CD4-positive, CD25-positive, alpha-beta regulatory T cell (primary cell): ENCODE measurements around the gene CIPC. TPM values are rescaled to one million over a fixed set of nuclear protein-coding genes. Genes with fewer than 3 reads are reported as not detected.

ENCODE experiments used
- ATAC-seq, 2 donors: fragments of 150-1000 bp; cut with Tn5 transposase; one replicate each; pipeline ENCODE4 v1.10.0; 2021; ENCODE audit warnings: low read depth in 2 of 2, moderate number of reproducible peaks in 2 of 2, moderate library complexity in 1 of 2
- DNase-seq, 3 donors: peaks; one replicate each; pipeline versions ENCODE4 v3.0.0 to v3.0.0-alpha.2; 2012 to 2022; ENCODE audit warnings: mixed read lengths in 1 of 3
- H3K27ac ChIP-seq: one replicate; pipeline ENCODE4 v1.7.0; 2013; ENCODE audit warnings: mild to moderate bottlenecking, low read length; ENCODE audit not compliant: insufficient read depth, poor library complexity, severe bottlenecking
- H3K27me3 ChIP-seq: one replicate; pipeline ENCODE4 v1.7.0; 2013; ENCODE audit warnings: low read length; ENCODE audit not compliant: control insufficient read depth, insufficient read depth
- H3K36me3 ChIP-seq: one replicate; pipeline ENCODE4 v1.7.0; 2013; ENCODE audit warnings: mild to moderate bottlenecking, low read length, moderate library complexity; ENCODE audit not compliant: control insufficient read depth, insufficient read depth
- H3K4me1 ChIP-seq: 2 replicates; pipeline ENCODE4 v1.7.0; 2013; ENCODE audit warnings: mild to moderate bottlenecking, low read length; ENCODE audit not compliant: insufficient read depth, control insufficient read depth, poor library complexity, severe bottlenecking
- H3K4me3 ChIP-seq: one replicate; pipeline ENCODE4 v1.7.0; 2013; ENCODE audit warnings: low read depth, mild to moderate bottlenecking, low read length, moderate library complexity
- H3K9me3 ChIP-seq, 2 experiments: 1 replicate in 1 of 2; 2 replicates in 1 of 2; pipeline ENCODE4 v1.7.0; 2013; ENCODE audit warnings: low read length in 2 of 2, mild to moderate bottlenecking in 1 of 2, moderate library complexity in 1 of 2; ENCODE audit not compliant: control insufficient read depth in 2 of 2
- H3K27ac Mint-ChIP-seq, 3 donors: one replicate each; pipeline ENCODE4 v1.8.0; 2020 to 2022; ENCODE audit warnings: mild to moderate bottlenecking in 3 of 3, mixed read lengths in 3 of 3, moderate library complexity in 2 of 3
- H3K27me3 Mint-ChIP-seq: one replicate; pipeline ENCODE4 v1.8.0; 2022; ENCODE audit warnings: mild to moderate bottlenecking, mixed read lengths
- H3K36me3 Mint-ChIP-seq: one replicate; pipeline ENCODE4 v1.8.0; 2020; ENCODE audit warnings: mixed read lengths
- H3K4me1 Mint-ChIP-seq, 4 donors: one replicate each; pipeline ENCODE4 v1.8.0; 2020 to 2022; ENCODE audit warnings: mixed read lengths in 4 of 4, mild to moderate bottlenecking in 1 of 4
- H3K4me3 Mint-ChIP-seq, 4 donors: one replicate each; pipeline ENCODE4 v1.8.0; 2020 to 2022; ENCODE audit warnings: mild to moderate bottlenecking in 4 of 4, mixed read lengths in 4 of 4, moderate library complexity in 3 of 4
- H3K9me3 Mint-ChIP-seq, 7 donors: one replicate each; pipeline ENCODE4 v1.8.0; 2020 to 2022; ENCODE audit warnings: mixed read lengths in 7 of 7, mild to moderate bottlenecking in 3 of 7, moderate library complexity in 2 of 7
- polyA plus RNA-seq, 4 donors: library from polyadenylated mRNA; unstranded; fragments of 300-500 nt; fragmentation: Illumina TruSeq; gene quantifications; one replicate each; pipeline ENCODE4 v1.2.3, GENCODE V29; 2021
- total RNA-seq: library from RNA; stranded (reverse); gene quantifications from one replicate; pipeline ENCODE4 v1.2.3, GENCODE V29; 2022

The CIPC gene
- total and polyA plus RNA-seq, 5 donors from 2014 or later, result 11.4 to 14.2 (median 12.4) TPM

DNA sequence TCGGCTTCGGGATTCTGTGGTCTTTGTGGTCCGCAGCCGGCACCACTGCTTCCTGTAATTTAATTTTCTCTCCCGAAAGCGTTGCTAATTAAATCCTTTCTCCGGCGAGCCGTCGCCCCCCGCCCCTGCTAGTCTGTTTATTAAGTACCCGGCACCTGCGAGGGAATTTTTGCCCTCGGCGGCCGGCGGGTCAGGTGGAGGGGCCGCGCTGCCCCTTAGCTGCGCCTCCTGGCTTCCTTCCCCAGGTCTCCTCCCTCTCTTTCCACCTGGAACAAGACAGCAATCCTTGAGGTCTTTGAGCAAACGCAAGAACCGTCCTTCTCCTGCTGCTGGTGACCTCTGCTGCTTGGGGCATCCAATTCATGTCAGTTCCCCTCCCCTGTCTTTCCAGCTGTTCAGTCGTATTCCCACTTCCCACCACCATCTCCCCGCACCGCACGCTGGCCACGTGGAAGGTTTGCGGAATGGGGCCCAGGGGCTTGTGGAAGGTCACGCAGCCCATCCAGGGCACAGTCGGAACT is 27.3 kb downstream of the CIPC start:
- no peak overlapping the region for H3K4me3 ChIP-seq
- no peak overlapping the region for H3K27ac Mint-ChIP-seq
- peak overlapping the region; percentile 22 to 78 (median 54) for H3K4me3 Mint-ChIP-seq
- no peaks in the 10 kb centered on the region for H3K9me3 ChIP-seq
- peaks cover 13 to 52% (median 36%) of the 10 kb centered on the region in 4 donors for H3K4me1 Mint-ChIP-seq
- no peaks in the 10 kb centered on the region for H3K36me3 ChIP-seq
- peaks cover 9% of the 10 kb centered on the region for H3K27me3 ChIP-seq
- peaks cover 0 to 2% (median 0%) of the 10 kb centered on the region in 7 donors for H3K9me3 Mint-ChIP-seq
- DNase-seq (no peak), ATAC-seq (no peak)
- peaks cover 32% of the 10 kb centered on the region for H3K27me3 Mint-ChIP-seq
- no peak overlapping the region for H3K27ac ChIP-seq
- peaks cover 51% of the 10 kb centered on the region for H3K4me1 ChIP-seq
- H3K36me3 Mint-ChIP-seq, result no peaks in the 10 kb centered on the region

GRCh38 chr14:77125823-77126325 is 27.8 kb downstream of the CIPC start:
- DNase-seq (no peak), ATAC-seq (no peak)
- Mint-ChIP-seq H3K9me3 (peaks cover 0 to 2% (median 0%) of the 10 kb centered on the region in 7 donors), H3K4me1 (peaks cover 10 to 47% (median 31%) of the 10 kb centered on the region in 4 donors), H3K4me3 (peak overlapping the region; percentile 32 to 78 (median 58)), H3K27ac (no peak overlapping the region), H3K36me3 (no peaks in the 10 kb centered on the region), H3K27me3 (peaks cover 32% of the 10 kb centered on the region)
- peaks cover 9% of the 10 kb centered on the region for H3K27me3 ChIP-seq
- H3K4me3 ChIP-seq, result no peak overlapping the region
- H3K4me1 ChIP-seq, result peaks cover 45% of the 10 kb centered on the region
- no peaks in the 10 kb centered on the region for H3K36me3 ChIP-seq
- no peaks in the 10 kb centered on the region for H3K9me3 ChIP-seq
- no peak overlapping the region for H3K27ac ChIP-seq

GRCh38 chr14:77126461-77126990 is 28.5 kb downstream of the CIPC start:
- H3K27me3 Mint-ChIP-seq, result peaks cover 35% of the 10 kb centered on the region
- DNase-seq (no peak), ATAC-seq (no peak)
- H3K4me1 Mint-ChIP-seq, result peaks cover 4 to 40% (median 25%) of the 10 kb centered on the region in 4 donors
- H3K27ac Mint-ChIP-seq, result no peak overlapping the region
- H3K27ac ChIP-seq, result no peak overlapping the region
- peaks cover 9% of the 10 kb centered on the region for H3K27me3 ChIP-seq
- no peaks in the 10 kb centered on the region for H3K9me3 ChIP-seq
- H3K36me3 ChIP-seq, result no peaks in the 10 kb centered on the region
- peaks cover 0 to 2% (median 0%) of the 10 kb centered on the region in 7 donors for H3K9me3 Mint-ChIP-seq
- H3K4me3 Mint-ChIP-seq, result peak overlapping the region in 3 of 4 donors; percentile 32 to 76 (median 40)
- no peak overlapping the region for H3K4me3 ChIP-seq
- H3K36me3 Mint-ChIP-seq, result no peaks in the 10 kb centered on the region
- peaks cover 39% of the 10 kb centered on the region for H3K4me1 ChIP-seq

DNA sequence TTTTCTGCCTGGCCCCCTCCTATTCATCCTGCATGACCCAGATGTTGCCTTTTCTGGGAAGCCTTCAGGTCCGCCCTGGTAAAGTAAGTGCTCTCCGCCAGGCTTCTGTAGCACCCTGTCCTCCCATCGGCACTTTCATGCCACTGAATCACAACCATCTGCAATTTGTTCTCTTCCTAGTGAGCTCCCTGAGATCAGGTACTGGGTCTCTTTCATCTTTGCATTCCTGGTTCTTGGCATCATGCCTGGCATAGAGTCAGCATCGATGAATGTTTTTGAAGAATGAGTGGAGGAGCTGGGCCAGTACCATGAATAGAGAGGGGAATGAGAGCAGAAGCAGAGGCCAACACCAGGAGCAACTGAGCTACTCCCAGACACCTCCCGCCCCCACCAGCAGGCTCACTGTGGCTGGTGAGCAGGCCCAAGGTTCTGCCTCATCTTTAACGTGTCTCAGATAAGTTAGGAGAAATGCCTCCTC is 30.4 kb downstream of the CIPC start:
- Mint-ChIP-seq H3K4me3 (peak overlapping the region in 1 of 4 donors; percentile 4), H3K27me3 (peaks cover 42% of the 10 kb centered on the region), H3K27ac (no peak overlapping the region), H3K4me1 (peaks cover 0 to 21% (median 9%) of the 10 kb centered on the region in 4 donors), H3K9me3 (peaks cover 0 to 2% (median 0%) of the 10 kb centered on the region in 7 donors), H3K36me3 (no peaks in the 10 kb centered on the region)
- Histone ChIP-seq H3K4me1 (peaks cover 20% of the 10 kb centered on the region), H3K9me3 (no peaks in the 10 kb centered on the region), H3K4me3 (no peak overlapping the region), H3K36me3 (no peaks in the 10 kb centered on the region), H3K27ac (no peak overlapping the region), H3K27me3 (peaks cover 22% of the 10 kb centered on the region)
- DNase-seq (no peak), ATAC-seq (no peak)

GRCh38 chr14:77130386-77130785 is 32.3 kb downstream of the CIPC start:
- ATAC-seq (no peak), DNase-seq (no peak)
- Mint-ChIP-seq H3K27me3 (peaks cover 51% of the 10 kb centered on the region), H3K4me3 (no peak overlapping the region), H3K36me3 (no peaks in the 10 kb centered on the region), H3K27ac (no peak overlapping the region), H3K9me3 (peaks cover 0 to 3% (median 0%) of the 10 kb centered on the region in 7 donors), H3K4me1 (peaks cover 0 to 9% (median 2%) of the 10 kb centered on the region in 4 donors)
- no peak overlapping the region for H3K4me3 ChIP-seq
- H3K27ac ChIP-seq, result no peak overlapping the region
- H3K9me3 ChIP-seq, result no peaks in the 10 kb centered on the region
- peaks cover 2% of the 10 kb centered on the region for H3K4me1 ChIP-seq
- H3K27me3 ChIP-seq, result peaks cover 30% of the 10 kb centered on the region
- no peaks in the 10 kb centered on the region for H3K36me3 ChIP-seq

- DNase-seq (no peak), ATAC-seq (no peak)
- Histone ChIP-seq H3K4me3 (no peak overlapping the region), H3K27me3 (peaks cover 29% of the 10 kb centered on the region), H3K36me3 (no peaks in the 10 kb centered on the region), H3K27ac (no peak overlapping the region), H3K4me1 (no peaks in the 10 kb centered on the region), H3K9me3 (no peaks in the 10 kb centered on the region)
- Mint-ChIP-seq H3K27me3 (peaks cover 59% of the 10 kb centered on the region), H3K27ac (no peak overlapping the region), H3K36me3 (no peaks in the 10 kb centered on the region), H3K4me3 (no peak overlapping the region), H3K9me3 (peaks cover 0 to 2% (median 0%) of the 10 kb centered on the region in 7 donors), H3K4me1 (peaks cover 0 to 4% (median 2%) of the 10 kb centered on the region in 4 donors)
Observed at GRCh38 chr14:77131206-77131605, 33.1 kb downstream of the CIPC start.

DNA sequence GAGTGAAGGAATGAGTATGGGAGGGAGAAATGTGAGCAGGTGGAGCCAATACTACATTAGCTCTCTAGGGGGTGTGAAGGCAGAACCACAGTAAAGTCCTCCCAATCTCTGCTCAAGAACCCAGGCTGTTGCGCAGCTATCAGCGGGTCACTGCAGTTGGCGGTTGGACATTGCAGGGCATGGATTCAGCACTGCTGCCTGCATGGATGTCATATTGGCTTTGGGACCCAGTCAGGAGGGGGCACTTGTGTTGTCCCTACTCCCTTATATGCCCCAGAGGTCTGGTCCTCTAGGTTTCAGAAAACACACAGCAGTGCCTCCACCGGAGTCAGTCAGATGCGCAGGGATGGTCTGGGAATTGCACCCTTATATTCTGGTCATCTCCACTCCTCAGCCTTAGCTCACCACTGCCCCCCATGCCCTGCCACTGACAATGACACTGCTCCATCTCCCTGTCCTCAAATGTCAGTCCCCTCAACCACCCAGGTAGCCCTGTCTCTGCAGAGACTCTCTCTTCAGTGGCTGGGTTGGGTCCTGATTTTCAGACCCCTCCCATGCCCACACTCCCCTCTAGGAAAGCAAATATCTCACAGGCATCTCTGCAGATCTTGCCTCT is 33.9 kb downstream of the CIPC start:
- Mint-ChIP-seq H3K36me3 (no peaks in the 10 kb centered on the region), H3K27ac (no peak overlapping the region), H3K9me3 (peaks cover 0 to 2% (median 0%) of the 10 kb centered on the region in 7 donors), H3K4me3 (no peak overlapping the region), H3K4me1 (peaks cover 0 to 4% (median 2%) of the 10 kb centered on the region in 4 donors), H3K27me3 (peaks cover 62% of the 10 kb centered on the region)
- Histone ChIP-seq H3K4me3 (no peak overlapping the region), H3K27me3 (peaks cover 26% of the 10 kb centered on the region), H3K36me3 (no peaks in the 10 kb centered on the region), H3K9me3 (no peaks in the 10 kb centered on the region), H3K27ac (no peak overlapping the region), H3K4me1 (no peaks in the 10 kb centered on the region)
- no peak for DNase-seq
- ATAC-seq, result no peak
